ENCODE data around the gene CDKN2AIPNL.
"Not testable (repeated sequence)": the region's sequence is repeated elsewhere in the genome, so short reads cannot be mapped to it uniquely, and the experiment has no call there.

CDKN2AIPNL gene

DNA sequence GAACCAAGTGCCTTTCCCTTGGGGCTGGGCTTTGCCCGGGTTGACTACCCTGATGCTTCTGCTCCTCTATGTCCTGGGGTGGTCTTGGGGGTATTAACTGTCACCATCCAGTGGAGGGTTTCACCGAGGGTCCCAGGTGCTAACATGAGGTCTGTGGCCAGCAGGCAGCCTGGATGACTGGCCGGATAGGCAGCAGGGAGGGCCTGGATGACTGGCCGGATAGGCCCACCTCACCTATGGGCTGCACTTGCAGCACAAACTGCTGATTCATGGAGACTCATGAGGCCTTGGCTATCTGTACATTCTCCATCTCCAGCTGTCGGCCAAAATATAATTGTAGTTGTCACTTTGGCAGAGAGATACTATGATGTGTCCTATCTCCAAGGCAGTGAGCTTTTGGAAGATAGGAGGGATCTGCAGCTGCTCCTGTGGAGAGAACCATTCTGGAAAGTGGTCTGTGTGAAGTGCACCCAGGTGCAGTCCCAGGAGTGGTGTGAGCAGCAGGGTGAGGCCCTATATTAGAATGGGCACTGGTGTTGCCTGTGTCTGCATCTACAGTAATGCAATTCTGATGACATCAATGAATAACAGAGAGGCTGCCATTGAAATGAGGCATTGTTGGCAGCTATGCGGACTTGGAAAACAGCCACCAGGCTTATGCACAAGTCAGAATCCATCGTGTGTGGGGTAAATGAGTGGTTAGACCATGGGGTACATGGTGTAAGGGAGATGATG, 26.3 kb upstream of the CDKN2AIPNL start:
- peak; percentile 74 for DNase-seq

- DNase-seq, result no peak
These were observed 25.7 kb upstream of the CDKN2AIPNL start for GRCh38 chr5:134437340-134437846.

- DNase-seq, result peak; percentile 89
These were observed 25.1 kb upstream of the CDKN2AIPNL start for GRCh38 chr5:134436523-134437339.

DNA sequence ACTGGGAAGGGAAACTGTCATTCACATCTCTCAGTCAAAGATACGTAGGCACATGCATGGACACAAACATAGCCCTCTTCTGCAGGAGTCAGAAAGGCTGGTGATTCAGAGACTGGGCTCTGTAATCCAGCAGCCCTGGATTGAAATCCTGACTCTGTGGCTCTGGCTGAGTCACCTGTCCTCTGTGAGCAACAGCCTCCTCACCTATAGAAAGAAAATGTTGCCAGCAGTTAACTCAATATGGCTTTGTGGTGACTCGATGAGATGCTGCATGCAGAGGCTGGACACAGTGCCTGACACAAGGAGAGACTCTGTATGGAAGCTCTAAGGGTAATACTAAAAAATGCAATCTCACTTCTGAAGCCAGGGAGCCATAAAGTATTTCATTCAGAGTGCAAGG, 23.9 kb upstream of the CDKN2AIPNL start:
- DNase-seq, result peak; percentile 64

- DNase-seq, result no peak
These were observed 21.1 kb upstream of the CDKN2AIPNL start for GRCh38 chr5:134432677-134433359.

DNA sequence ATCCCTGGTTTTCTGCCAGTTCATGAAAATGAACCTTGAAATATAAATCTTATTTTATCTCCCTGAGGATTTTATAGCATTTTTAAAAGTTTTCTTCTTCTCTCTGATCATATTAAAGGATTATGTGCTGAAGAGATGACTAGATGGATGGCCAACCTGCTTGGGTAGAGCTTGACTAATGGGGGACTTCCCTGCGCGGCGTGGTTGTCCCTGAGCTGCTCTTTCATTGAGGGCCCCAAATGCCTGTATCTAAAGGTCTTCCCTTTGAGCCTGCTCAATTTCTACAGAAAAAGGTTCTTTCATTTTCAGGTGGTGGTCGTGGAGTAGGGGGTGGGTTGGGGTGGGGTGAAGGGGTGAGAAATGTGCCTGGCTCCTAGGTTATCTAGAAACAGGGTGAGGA, 20.5 kb upstream of the CDKN2AIPNL start:
- DNase-seq, result no peak

DNA sequence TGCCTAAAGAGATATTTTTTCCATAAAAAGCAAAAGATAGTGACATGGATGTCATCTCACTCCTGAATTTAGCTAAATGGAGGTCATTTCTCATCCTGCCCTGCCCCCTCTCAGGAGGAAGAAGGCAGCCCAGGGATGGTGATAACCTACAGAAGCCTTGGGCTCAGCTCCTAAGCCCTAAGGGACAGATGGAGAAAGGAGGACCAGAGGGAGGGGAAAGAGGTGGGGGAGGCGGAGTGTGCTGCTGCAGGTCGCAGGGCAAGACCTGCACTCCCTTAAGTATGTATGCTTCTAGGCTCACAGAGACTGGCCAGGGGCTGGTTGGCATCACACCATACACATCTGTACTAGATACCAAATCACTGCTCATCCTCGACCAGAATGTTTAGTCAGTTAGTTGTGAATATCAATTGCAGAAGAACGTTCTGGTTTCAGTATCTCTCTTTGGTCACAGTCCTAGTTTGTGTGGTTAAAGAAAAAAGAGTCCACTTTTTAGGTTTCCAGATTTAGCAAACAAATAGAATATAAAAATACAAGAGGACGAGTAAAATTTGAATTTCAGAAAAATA, 18.4 kb upstream of the CDKN2AIPNL start:
- no peak for DNase-seq

GRCh38 chr5:134427540-134428041, 15.9 kb upstream of the CDKN2AIPNL start:
- DNase-seq, result no peak

DNA sequence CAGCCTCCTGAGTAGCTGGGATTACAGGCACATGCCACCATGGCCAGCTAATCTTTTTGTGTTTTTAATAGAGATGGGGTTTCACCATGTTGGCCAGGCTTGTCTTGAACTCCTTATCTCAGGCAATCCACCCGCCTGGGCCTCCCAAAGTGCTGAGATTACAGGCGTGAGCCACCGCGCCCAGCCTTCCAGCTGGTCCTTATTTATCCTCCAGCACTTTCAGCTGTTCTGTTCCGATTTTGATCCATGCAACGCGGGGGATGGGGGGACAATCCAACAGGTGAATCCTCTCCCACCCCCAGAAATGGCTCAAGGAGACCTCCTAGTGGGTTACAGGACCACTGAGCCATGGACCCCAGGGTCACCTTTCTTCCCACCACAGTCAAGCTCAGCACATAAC, 14.7 kb upstream of the CDKN2AIPNL start:
- DNase-seq, result no peak

- no peak for DNase-seq
These were observed 11.7 kb upstream of the CDKN2AIPNL start for GRCh38 chr5:134423376-134423775.

GRCh38 chr5:134422791-134423365, 11.2 kb upstream of the CDKN2AIPNL start:
- DNase-seq, result no peak

DNA sequence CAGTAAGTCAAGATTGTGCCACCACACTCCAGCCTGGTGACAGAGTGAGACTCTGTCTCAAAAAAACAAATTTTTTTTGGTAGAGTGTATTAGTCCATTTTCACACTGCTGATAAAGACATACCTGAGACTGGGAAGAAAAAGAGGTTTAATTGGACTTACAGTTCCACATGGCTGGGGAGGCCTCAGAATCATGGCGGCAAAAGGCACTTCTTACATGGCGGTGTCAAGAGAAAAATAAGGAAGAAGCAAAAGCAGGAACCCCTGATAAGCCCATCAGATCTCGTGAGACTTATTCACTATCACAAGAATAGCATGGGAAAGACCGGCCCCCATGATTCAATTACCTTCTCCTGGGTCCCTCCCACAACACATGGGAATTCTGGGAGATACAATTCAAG, 9.4 kb upstream of the CDKN2AIPNL start:
- not testable (repeated sequence) for DNase-seq

DNA sequence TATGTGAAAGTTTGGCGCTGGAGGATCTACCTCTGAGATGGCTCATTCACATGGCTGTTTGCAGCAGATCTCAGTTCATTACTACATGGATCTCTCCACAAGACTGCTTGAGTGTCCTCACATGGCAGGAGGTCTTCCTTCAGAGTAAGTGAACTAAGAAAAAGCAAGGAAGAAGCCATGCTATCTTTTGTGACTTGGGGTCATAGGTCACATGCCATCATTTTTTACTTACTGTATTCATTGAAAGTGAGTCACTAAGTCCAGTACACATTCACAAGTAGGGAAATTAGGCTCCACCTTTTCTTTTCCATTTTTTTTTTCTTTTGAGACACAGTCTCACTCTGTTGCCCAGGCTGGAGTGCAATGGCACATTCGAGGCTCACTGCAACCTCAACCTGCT, 8.7 kb upstream of the CDKN2AIPNL start:
- no peak for DNase-seq

- no peak for DNase-seq
These were observed 7.3 kb upstream of the CDKN2AIPNL start for GRCh38 chr5:134418958-134419357.

DNA sequence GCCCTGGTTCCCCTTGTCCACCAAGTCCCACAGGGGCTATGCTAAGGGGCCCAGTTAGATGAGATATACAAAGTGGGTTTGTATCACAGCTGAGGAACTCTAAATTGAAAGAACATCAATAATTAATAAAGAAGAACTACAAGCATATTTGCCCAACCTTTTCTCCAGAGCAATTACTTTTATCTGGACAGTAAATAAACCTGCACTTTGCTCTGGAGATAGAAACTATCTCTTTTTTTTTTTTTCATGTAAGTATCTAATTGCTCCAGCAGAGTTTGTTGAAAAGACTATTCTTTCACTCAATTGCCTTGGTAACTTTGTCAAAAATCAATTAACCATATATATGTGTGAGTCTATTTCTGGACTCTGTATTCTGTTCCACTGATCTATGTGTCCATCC, 6.0 kb upstream of the CDKN2AIPNL start:
- no peak for DNase-seq

GRCh38 chr5:134413046-134413445, 1.4 kb upstream of the CDKN2AIPNL start:
- no peak for DNase-seq

DNA sequence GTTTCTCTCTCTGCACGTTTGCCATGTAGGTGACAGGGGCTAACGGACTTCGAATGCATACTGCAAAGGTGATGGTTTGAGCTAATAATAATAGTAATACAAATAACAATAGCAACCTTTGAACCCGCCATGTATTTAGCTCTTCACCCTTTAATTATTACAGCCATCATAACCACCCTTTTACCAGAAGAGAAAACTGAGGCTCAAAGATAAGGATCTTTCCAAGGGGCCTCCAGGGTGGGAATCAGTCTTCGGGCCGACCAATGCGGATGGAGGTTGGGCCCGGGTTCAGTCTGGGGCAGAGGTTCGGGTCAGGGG, 494 bp downstream of the CDKN2AIPNL start:
- DNase-seq, result no peak

DNA sequence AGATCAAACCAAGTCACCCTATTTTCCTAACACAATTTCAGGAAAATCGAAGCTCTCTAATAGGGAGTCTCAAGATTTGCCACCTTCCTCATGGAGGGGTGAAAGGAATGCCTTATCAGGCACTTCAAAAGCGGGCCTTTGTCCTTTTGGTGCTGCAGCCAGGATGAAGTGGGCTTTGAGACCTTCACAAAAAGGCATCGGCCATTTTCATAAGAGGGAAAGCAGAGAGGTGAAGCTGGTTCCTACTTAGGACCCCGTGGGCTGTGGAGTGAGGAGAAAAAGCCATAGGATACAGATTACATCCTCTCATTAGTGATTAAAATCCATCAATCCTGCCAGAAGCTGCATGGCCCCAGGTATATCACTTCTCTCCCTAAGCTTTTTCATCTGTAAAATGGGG, 859 bp downstream of the CDKN2AIPNL start:
- DNase-seq, result no peak

DNA sequence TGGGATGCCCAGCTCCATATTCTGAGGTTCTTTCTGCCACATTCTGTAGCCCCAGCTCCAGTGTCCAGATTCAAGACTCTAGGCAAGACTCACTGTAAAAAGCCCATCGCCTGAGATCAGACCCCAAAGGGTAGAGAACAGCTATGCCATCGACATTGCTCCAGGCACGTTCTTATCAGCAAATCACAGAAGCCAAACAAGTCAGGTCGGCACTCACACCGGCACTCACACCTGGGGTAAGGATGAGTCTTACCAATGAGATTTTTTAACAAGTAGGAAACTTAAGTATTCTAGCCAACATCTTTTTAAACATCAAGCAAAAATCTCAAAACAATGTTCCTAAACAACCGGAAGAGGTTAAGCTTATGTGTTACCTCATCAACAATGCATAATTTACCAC, 2.4 kb downstream of the CDKN2AIPNL start:
- DNase-seq, result no peak

GRCh38 chr5:134406390-134406789, 5.3 kb downstream of the CDKN2AIPNL start:
- peak; percentile 3 for DNase-seq

DNA sequence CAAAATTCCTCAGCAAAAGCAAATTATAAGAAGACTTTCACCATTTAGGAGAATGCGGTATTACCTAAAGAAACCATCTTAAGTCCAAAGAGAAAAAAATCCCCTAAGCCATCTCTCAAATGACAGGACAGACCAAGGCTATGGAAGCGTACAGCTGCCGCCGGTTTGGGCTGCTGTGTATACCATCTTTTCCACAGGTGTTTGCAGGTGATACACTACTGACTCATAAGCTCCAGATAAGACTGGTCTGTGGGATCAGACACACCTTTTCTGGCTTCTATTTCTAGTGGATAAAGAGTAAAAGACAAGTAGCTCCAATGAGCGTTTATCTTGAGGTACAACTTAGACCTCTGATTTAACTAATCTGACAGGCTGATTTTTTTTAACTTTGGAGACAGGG, 7.7 kb downstream of the CDKN2AIPNL start:
- no peak for DNase-seq

DNA sequence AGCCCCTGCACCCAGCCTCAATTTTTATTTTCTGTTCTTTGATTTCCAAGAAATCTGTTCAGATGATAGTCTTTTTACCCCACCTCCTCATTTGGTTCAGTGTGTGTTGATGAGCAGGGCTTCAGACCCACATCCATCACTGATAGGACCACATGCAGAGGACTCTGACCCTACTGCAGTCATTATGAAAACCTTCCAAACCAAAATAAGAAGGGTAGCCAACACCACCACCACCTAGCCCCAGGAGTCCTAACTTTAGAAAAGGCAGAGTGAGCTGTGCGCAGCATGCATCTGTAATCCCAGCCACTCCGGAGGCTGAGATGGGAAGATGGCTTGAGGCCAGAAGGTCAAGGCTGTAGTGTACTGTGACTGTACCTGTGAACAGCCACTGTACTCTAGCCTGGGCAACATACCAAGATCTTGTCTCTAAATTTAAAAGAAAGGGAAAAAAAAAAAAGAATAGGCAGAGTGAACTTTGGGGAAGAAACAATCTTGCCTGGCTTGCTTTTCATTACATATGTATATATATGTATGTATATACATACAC, 13.0 kb downstream of the CDKN2AIPNL start:
- no peak for DNase-seq

GRCh38 chr5:134397196-134397595, 14.5 kb downstream of the CDKN2AIPNL start:
- DNase-seq, result no peak
